ENCODE data around the gene KRTAP5-2. TPM values are rescaled to one million over a fixed set of nuclear protein-coding genes. Genes with fewer than 3 reads are reported as not detected.

The KRTAP5-2 gene
- total RNA-seq, 2 donors from 2014 or later: not detected

GRCh38 chr11:1566381-1567051 lies 31.6 kb downstream of the KRTAP5-2 start:
- peaks cover 1% of the 10 kb centered on the region for H3K36me3 Mint-ChIP-seq (ENCODE audit: low read depth)

GRCh38 chr11:1565904-1566247 lies 32.2 kb downstream of the KRTAP5-2 start:
- no peak overlapping the region for H3K27ac Mint-ChIP-seq
- peak overlapping the region; percentile 55 for H3K4me3 Mint-ChIP-seq
- H3K4me1 Mint-ChIP-seq: peaks cover 12% of the 10 kb centered on the region
- no peak for ATAC-seq
- H3K36me3 Mint-ChIP-seq (ENCODE audit: low read depth): peaks cover 2% of the 10 kb centered on the region
- no peak for DNase-seq
- H3K9me3 ChIP-seq (ENCODE audit: control insufficient read depth, low read length, poor library complexity, severe bottlenecking): no peaks in the 10 kb centered on the region
- H3K27me3 Mint-ChIP-seq: no peaks in the 10 kb centered on the region

More at GRCh38 chr11:1566381-1567051, 31.6 kb downstream of the KRTAP5-2 start:
- H3K4me3 Mint-ChIP-seq: peak overlapping the region; percentile 36
- peaks cover 12% of the 10 kb centered on the region for H3K4me1 Mint-ChIP-seq
- DNase-seq: no peak
- ATAC-seq: no peak
- H3K27ac Mint-ChIP-seq: no peak overlapping the region
- H3K9me3 ChIP-seq (ENCODE audit: control insufficient read depth, low read length, poor library complexity, severe bottlenecking): no peaks in the 10 kb centered on the region
- no peaks in the 10 kb centered on the region for H3K27me3 Mint-ChIP-seq

GRCh38 chr11:1565173-1565903 lies 32.8 kb downstream of the KRTAP5-2 start:
- H3K9me3 ChIP-seq (ENCODE audit: control insufficient read depth, low read length, poor library complexity, severe bottlenecking): no peaks in the 10 kb centered on the region
- ATAC-seq (no peak), DNase-seq (no peak)
- H3K27me3 Mint-ChIP-seq: no peaks in the 10 kb centered on the region
- peak overlapping the region; percentile 55 for H3K4me3 Mint-ChIP-seq
- H3K27ac Mint-ChIP-seq: peak overlapping the region; percentile 9
- peaks cover 2% of the 10 kb centered on the region for H3K36me3 Mint-ChIP-seq (ENCODE audit: low read depth)
- H3K4me1 Mint-ChIP-seq: peaks cover 12% of the 10 kb centered on the region

GRCh38 chr11:1564535-1565172 lies 33.4 kb downstream of the KRTAP5-2 start:
- DNase-seq (no peak), ATAC-seq (no peak)
- Mint-ChIP-seq H3K4me3 (no peak overlapping the region), H3K27me3 (no peaks in the 10 kb centered on the region), H3K4me1 (peaks cover 12% of the 10 kb centered on the region), H3K36me3 (ENCODE audit: low read depth) (peaks cover 2% of the 10 kb centered on the region), H3K27ac (peak overlapping the region; percentile 9)
- no peaks in the 10 kb centered on the region for H3K9me3 ChIP-seq (ENCODE audit: control insufficient read depth, low read length, poor library complexity, severe bottlenecking)

- Mint-ChIP-seq H3K27ac (peak overlapping the region; percentile 32), H3K36me3 (ENCODE audit: low read depth) (peaks cover 2% of the 10 kb centered on the region), H3K4me1 (peaks cover 7% of the 10 kb centered on the region), H3K4me3 (no peak overlapping the region), H3K27me3 (no peaks in the 10 kb centered on the region)
- ATAC-seq (peak; percentile 2), DNase-seq (no peak)
- no peaks in the 10 kb centered on the region for H3K9me3 ChIP-seq (ENCODE audit: control insufficient read depth, low read length, poor library complexity, severe bottlenecking)
Measured at GRCh38 chr11:1563697-1564534, 34.2 kb downstream of the KRTAP5-2 start.

- Mint-ChIP-seq H3K27me3 (no peaks in the 10 kb centered on the region), H3K4me3 (no peak overlapping the region), H3K27ac (peak overlapping the region; percentile 32), H3K4me1 (peaks cover 5% of the 10 kb centered on the region), H3K36me3 (ENCODE audit: low read depth) (peaks cover 2% of the 10 kb centered on the region)
- H3K9me3 ChIP-seq (ENCODE audit: control insufficient read depth, low read length, poor library complexity, severe bottlenecking): no peaks in the 10 kb centered on the region
- ATAC-seq: no peak
- no peak for DNase-seq
Measured at GRCh38 chr11:1563149-1563638, 34.9 kb downstream of the KRTAP5-2 start.

GRCh38 chr11:1562469-1563148 lies 35.5 kb downstream of the KRTAP5-2 start:
- no peaks in the 10 kb centered on the region for H3K9me3 ChIP-seq (ENCODE audit: control insufficient read depth, low read length, poor library complexity, severe bottlenecking)
- peaks cover 5% of the 10 kb centered on the region for H3K4me1 Mint-ChIP-seq
- no peaks in the 10 kb centered on the region for H3K27me3 Mint-ChIP-seq
- H3K4me3 Mint-ChIP-seq: peak overlapping the region; percentile 49
- H3K36me3 Mint-ChIP-seq (ENCODE audit: low read depth): peaks cover 2% of the 10 kb centered on the region
- ATAC-seq (peak; percentile 3), DNase-seq (no peak)
- peak overlapping the region; percentile 32 for H3K27ac Mint-ChIP-seq

- peaks cover 2% of the 10 kb centered on the region for H3K36me3 Mint-ChIP-seq (ENCODE audit: low read depth)
- no peak for DNase-seq
- H3K27ac Mint-ChIP-seq: no peak overlapping the region
- peak overlapping the region; percentile 59 for H3K4me3 Mint-ChIP-seq
- no peak for ATAC-seq
- H3K27me3 Mint-ChIP-seq: no peaks in the 10 kb centered on the region
- H3K9me3 ChIP-seq (ENCODE audit: control insufficient read depth, low read length, poor library complexity, severe bottlenecking): no peaks in the 10 kb centered on the region
- H3K4me1 Mint-ChIP-seq: peaks cover 4% of the 10 kb centered on the region
Measured at GRCh38 chr11:1561955-1562354, 36.1 kb downstream of the KRTAP5-2 start.

- peaks cover 4% of the 10 kb centered on the region for H3K4me1 Mint-ChIP-seq
- ATAC-seq (no peak), DNase-seq (no peak)
- no peaks in the 10 kb centered on the region for H3K9me3 ChIP-seq (ENCODE audit: control insufficient read depth, low read length, poor library complexity, severe bottlenecking)
- H3K27ac Mint-ChIP-seq: no peak overlapping the region
- H3K27me3 Mint-ChIP-seq: no peaks in the 10 kb centered on the region
- no peak overlapping the region for H3K4me3 Mint-ChIP-seq
- peaks cover 2% of the 10 kb centered on the region for H3K36me3 Mint-ChIP-seq (ENCODE audit: low read depth)
Measured at GRCh38 chr11:1561266-1561665, 36.8 kb downstream of the KRTAP5-2 start.

GRCh38 chr11:1560649-1561251 lies 37.3 kb downstream of the KRTAP5-2 start:
- ATAC-seq (no peak), DNase-seq (no peak)
- Mint-ChIP-seq H3K4me3 (peak overlapping the region; percentile 9), H3K4me1 (peaks cover 2% of the 10 kb centered on the region), H3K27ac (no peak overlapping the region), H3K36me3 (ENCODE audit: low read depth) (peaks cover 2% of the 10 kb centered on the region), H3K27me3 (no peaks in the 10 kb centered on the region)
- no peaks in the 10 kb centered on the region for H3K9me3 ChIP-seq (ENCODE audit: control insufficient read depth, low read length, poor library complexity, severe bottlenecking)

GRCh38 chr11:1560002-1560648 lies 38.0 kb downstream of the KRTAP5-2 start:
- DNase-seq (no peak), ATAC-seq (no peak)
- Mint-ChIP-seq H3K36me3 (ENCODE audit: low read depth) (peaks cover 2% of the 10 kb centered on the region), H3K4me3 (no peak overlapping the region), H3K4me1 (peaks cover 2% of the 10 kb centered on the region), H3K27me3 (no peaks in the 10 kb centered on the region), H3K27ac (no peak overlapping the region)
- H3K9me3 ChIP-seq (ENCODE audit: control insufficient read depth, low read length, poor library complexity, severe bottlenecking): no peaks in the 10 kb centered on the region
